Gastrocnemius medialis (tissue), 4 donors: ENCODE measurements around the gene AHCTF1. TPM values are rescaled to one million over a fixed set of nuclear protein-coding genes. Genes with fewer than 3 reads are reported as not detected.

Source experiments
- ATAC-seq, 2 donors: fragments of 150-250 bp; one replicate each; pipeline ENCODE4 v1.9.1; 2016
- DNase-seq, 2 donors: peaks; one replicate each; pipeline ENCODE4 v3.0.0-alpha.2; 2019
- H3K27ac ChIP-seq, 4 donors: fragments of 200-600 bp; sonication (generic); 1 replicate in 1 of 4; 2 replicates in 3 of 4; pipeline ENCODE4 v1.5.1; 2016 to 2018; ENCODE audit warnings: mild to moderate bottlenecking in 2 of 4, moderate library complexity in 1 of 4
- H3K27me3 ChIP-seq, 3 donors: fragments of 200-600 bp; sonication (generic) in 2 of 3; 1 replicate in 1 of 3; 2 replicates in 2 of 3; pipeline versions ENCODE4 v1.5.1 to v1.6.0; 2016 to 2019; ENCODE audit warnings: mild to moderate bottlenecking in 1 of 3, moderate library complexity in 1 of 3
- H3K36me3 ChIP-seq, 2 donors: fragments of 200-600 bp; sonication (generic) in 1 of 2; one replicate each; pipeline ENCODE4 v1.5.1; 2017 to 2018
- H3K4me1 ChIP-seq, 2 donors: fragments of 200-600 bp; sonication (generic) in 1 of 2; one replicate each; pipeline ENCODE4 v1.5.1; 2016 to 2017; ENCODE audit warnings: mild to moderate bottlenecking in 2 of 2
- H3K4me3 ChIP-seq, 4 donors: fragments of 200-600 bp; sonication (generic) in 3 of 4; 1 replicate in 1 of 4; 2 replicates in 3 of 4; pipeline ENCODE4 v1.5.1; 2016 to 2019; ENCODE audit warnings: mild to moderate bottlenecking in 2 of 4
- H3K9me3 ChIP-seq, 3 donors: fragments of 200-600 bp; sonication (generic) in 2 of 3; 1 replicate in 1 of 3; 2 replicates in 2 of 3; pipeline ENCODE4 v1.5.1; 2016 to 2019
- CTCF ChIP-seq, 5 experiments: fragments of 450-650 bp in 3 of 5; fragments of 200-600 bp in 2 of 5; sonication (generic) in 2 of 5; IDR thresholded peaks in 4 of 5; conservative IDR thresholded peaks in 1 of 5; 1 replicate in 4 of 5; 2 replicates in 1 of 5; pipeline ENCODE4 v1.5.1; 2016 to 2019; ENCODE audit warnings: antibody characterized with exemption in 5 of 5, mild to moderate bottlenecking in 3 of 5, moderate library complexity in 3 of 5
- POLR2A ChIP-seq, 2 donors: fragments of 450-650 bp; IDR thresholded peaks; one replicate each; pipeline ENCODE4 v1.6.1; 2017; ENCODE audit warnings: antibody characterized with exemption in 2 of 2, mild to moderate bottlenecking in 2 of 2, moderate library complexity in 2 of 2
- in situ Hi-C, 4 donors: fragments of 200-750 bp; cut with MboI; loops; one replicate each; pipeline versions ENCODE4 v1.15.0 to v1.8.0; 2017; ENCODE audit warnings: low sequenced_read_pairs in 4 of 4
- intact Hi-C: fragments of 100-400 bp; cut with DNase I; formaldehyde crosslinking; loops from one replicate; pipeline ENCODE4 v1.15.1; 2023; ENCODE audit warnings: low total_unique reads
- total RNA-seq, 4 donors: library from RNA; depleted of rRNA; stranded (reverse); fragments of >200 nt; gene quantifications; one replicate each; pipeline versions ENCODE4 v1.1.0 to v1.2.3, GENCODE V29; 2016

The AHCTF1 gene
- total RNA-seq, 4 donors from 2014 or later: 21.7 to 28.5 (median 24.7) TPM

DNA sequence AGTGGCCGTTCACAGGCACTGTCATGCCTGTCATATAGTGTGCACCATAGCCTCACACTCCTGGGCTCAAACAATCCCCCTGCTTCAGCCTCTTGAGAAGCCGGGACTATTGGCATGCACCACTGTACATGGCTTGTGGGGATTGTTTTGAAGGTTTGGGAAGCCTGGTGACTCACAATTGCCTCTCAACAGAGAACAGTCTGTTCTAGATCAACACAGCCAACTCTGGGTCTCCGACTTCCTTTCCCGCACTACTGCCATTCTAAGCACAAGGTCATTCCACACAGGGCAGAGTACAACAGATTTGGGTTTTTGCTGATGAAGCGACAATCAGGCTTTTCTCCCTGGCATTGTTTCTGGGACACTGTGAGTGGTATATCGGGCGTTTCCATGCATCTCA lies 15.5 kb upstream of the AHCTF1 start:
- Histone ChIP-seq H3K9me3 (no peaks in the 10 kb centered on the region), H3K4me1 (peaks cover 0 to 5% of the 10 kb centered on the region in 2 donors), H3K4me3 (no peak overlapping the region), H3K36me3 (no peaks in the 10 kb centered on the region), H3K27ac (peak overlapping the region; percentile 54 to 73 (median 60)), H3K27me3 (no peaks in the 10 kb centered on the region)
- DNase-seq (peak; percentile 61 to 76), ATAC-seq (peak; percentile 90 to 96)
- TF ChIP-seq CTCF (IDR thresholded peaks at IDR 0.05 in 4 of 5, conservative IDR thresholded peaks at IDR 0.05 in 1 of 5) (no peak), POLR2A (IDR thresholded peaks at IDR 0.05) (no peak)
- intact Hi-C loops: no loop called here
- in situ Hi-C loops: no loop called here

DNA sequence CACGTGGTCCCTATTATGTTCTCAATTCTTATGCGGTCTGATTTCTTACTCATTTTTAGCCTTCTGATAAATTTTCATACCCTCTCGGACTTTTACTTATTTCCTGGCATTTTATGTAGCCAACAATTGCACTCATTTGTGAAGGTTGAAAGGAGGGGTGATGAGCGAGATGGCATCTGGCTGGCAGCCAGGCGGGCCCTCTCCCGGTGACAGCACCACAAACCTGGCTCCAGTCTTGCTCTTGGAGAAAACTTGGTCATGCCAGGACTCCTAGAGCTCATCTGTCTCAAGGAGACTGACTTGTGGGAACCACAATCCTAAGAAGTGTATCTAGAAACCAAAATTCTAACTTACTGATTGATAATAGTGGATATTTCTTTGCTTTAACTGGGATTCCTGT lies 14.6 kb upstream of the AHCTF1 start:
- ATAC-seq (no peak), DNase-seq (no peak)
- peaks cover 0 to 5% of the 10 kb centered on the region in 2 donors for H3K4me1 ChIP-seq
- H3K27me3 ChIP-seq: no peaks in the 10 kb centered on the region
- intact Hi-C loops: no loop called here
- H3K4me3 ChIP-seq: no peak overlapping the region
- TF ChIP-seq CTCF (IDR thresholded peaks at IDR 0.05 in 4 of 5, conservative IDR thresholded peaks at IDR 0.05 in 1 of 5) (no peak), POLR2A (IDR thresholded peaks at IDR 0.05) (no peak)
- H3K9me3 ChIP-seq: no peaks in the 10 kb centered on the region
- in situ Hi-C loops: no loop called here
- H3K36me3 ChIP-seq: no peaks in the 10 kb centered on the region
- H3K27ac ChIP-seq: peak overlapping the region; percentile 24 to 73 (median 56)

DNA sequence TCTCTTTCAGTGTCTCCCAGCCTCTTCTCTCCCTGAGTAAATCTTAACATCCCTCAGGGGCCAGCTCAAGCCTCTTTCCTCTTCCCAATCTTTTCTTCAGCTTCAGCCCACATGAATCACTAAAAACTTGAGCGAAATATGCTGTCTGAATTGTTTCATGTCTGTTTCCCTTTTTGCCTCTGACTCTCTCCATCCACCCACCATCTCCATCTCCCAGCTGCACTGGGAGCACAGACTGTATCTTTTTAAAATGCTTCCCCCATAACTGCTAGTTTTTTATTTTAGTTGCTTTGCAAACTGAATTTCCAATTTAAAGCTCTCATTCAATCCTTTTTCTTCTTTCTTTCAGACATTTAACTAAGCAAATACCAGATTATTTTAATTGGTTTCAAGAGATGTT lies 3.0 kb upstream of the AHCTF1 start:
- no peak for TF ChIP-seq CTCF (IDR thresholded peaks at IDR 0.05 in 4 of 5, conservative IDR thresholded peaks at IDR 0.05 in 1 of 5)
- H3K27me3 ChIP-seq: no peaks in the 10 kb centered on the region
- intact Hi-C loops: loop anchor here (5.0 kb wide), 3 partner anchors 143 to 398 kb away; partner anchors contain the start of genes CNST, TFB2M, ZNF496 and ZNF670
- DNase-seq (no peak), ATAC-seq (no peak)
- H3K27ac ChIP-seq: no peak overlapping the region
- no peak overlapping the region for H3K4me3 ChIP-seq
- H3K36me3 ChIP-seq: no peaks in the 10 kb centered on the region
- in situ Hi-C loops: loop anchor here in 1 of 4 donors (10.0 kb wide), 1 partner anchor 170 kb away; the partner anchor contains the start of gene ZNF669
- H3K9me3 ChIP-seq: no peaks in the 10 kb centered on the region
- peaks cover 13 to 17% of the 10 kb centered on the region in 2 donors for H3K4me1 ChIP-seq

- Histone ChIP-seq H3K4me3 (no peak overlapping the region), H3K4me1 (peaks cover 22 to 26% of the 10 kb centered on the region in 2 donors), H3K27ac (no peak overlapping the region), H3K9me3 (no peaks in the 10 kb centered on the region), H3K27me3 (no peaks in the 10 kb centered on the region), H3K36me3 (peaks cover 0 to 5% of the 10 kb centered on the region in 2 donors)
- no peak for TF ChIP-seq CTCF (IDR thresholded peaks at IDR 0.05 in 4 of 5, conservative IDR thresholded peaks at IDR 0.05 in 1 of 5)
- no peak for TF ChIP-seq POLR2A (IDR thresholded peaks at IDR 0.05)
- no peak for ATAC-seq
- intact Hi-C loops (loop anchor here (5.0 kb wide), 3 partner anchors 143 to 398 kb away; partner anchors contain the start of genes CNST, TFB2M, ZNF496 and ZNF670), in situ Hi-C loops (loop anchor here in 1 of 4 donors (10.0 kb wide), 1 partner anchor 171 kb away; the partner anchor contains the start of gene ZNF669)
- no peak for DNase-seq
Observed at GRCh38 chr1:246933893-246934292, 2.1 kb upstream of the AHCTF1 start.
